Measurements from ENCODE around the gene CCDC88A. TPM values are rescaled to one million over a fixed set of nuclear protein-coding genes. Genes with fewer than 3 reads are reported as not detected.
"Not testable (repeated sequence)": the region's sequence is repeated elsewhere in the genome, so short reads cannot be mapped to it uniquely, and the experiment has no call there.

CCDC88A gene
- total and polyA plus RNA-seq, 2 donors (not counting 3 experiments of a cell fraction or from before 2014, with no cell fraction given), result 21.1 to 77.4 TPM

DNA sequence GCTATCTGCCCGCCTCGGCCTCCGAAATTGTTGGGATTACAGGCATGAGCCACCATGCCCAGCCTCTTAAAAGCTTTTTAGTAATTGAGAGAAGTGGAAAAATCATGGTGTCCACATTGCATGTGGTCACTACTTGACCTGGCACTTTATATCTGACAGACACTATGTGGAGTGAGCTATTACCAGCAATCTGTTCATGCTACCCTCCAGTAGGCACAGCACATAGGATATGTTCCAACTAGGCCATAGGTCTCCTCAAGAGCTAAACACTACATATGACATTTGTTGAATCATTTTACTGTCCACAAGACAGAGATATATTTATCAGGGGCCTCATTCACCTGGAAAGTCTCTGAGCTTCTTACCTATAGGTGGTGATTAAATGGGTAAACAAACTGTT is 30.4 kb upstream of the CCDC88A start:
- H3K36me3 ChIP-seq (ENCODE audit: control insufficient read depth in 2 of 2, extremely low read depth in 1 of 2, insufficient read depth in 2 of 2, low read length in 2 of 2); CTCF ChIA-PET; H3K27me3 ChIP-seq (ENCODE audit: control insufficient read depth in 2 of 2, insufficient read depth in 2 of 2, low read length in 2 of 2); H2AFZ ChIP-seq (ENCODE audit: low read depth, low read length); H3K4me2 ChIP-seq (ENCODE audit: insufficient read depth, low read length); H3K4me1 ChIP-seq (ENCODE audit: control insufficient read depth, extremely low read depth, insufficient read depth, low read length); DNase-seq (ENCODE audit: low read depth, low spot score); dilution Hi-C loops (cut with MboI; ENCODE audit: extremely low pct_ligation_motif_present, low sequenced_read_pairs); H3K9me1 ChIP-seq (replicated peaks; ENCODE audit: control insufficient read depth, extremely low read depth, insufficient read depth, low read length); H3K79me2 ChIP-seq (ENCODE audit: control insufficient read depth, insufficient read depth, low read length); H3K27ac ChIP-seq (ENCODE audit: insufficient read depth, low read depth, low read length); POLR2A ChIA-PET; intact Hi-C loops (cut with micrococcal nuclease); H4K20me1 ChIP-seq (replicated peaks; ENCODE audit: control insufficient read depth, extremely low read depth, insufficient read depth, low read length); H3K9ac ChIP-seq (replicated peaks; ENCODE audit: extremely low read depth, insufficient read depth, low read length); FAIRE-seq; BruUV-seq (replicated peaks); H3K9me3 ChIP-seq (replicated peaks; ENCODE audit: control insufficient read depth, insufficient read depth, low read length); H3K4me3 ChIP-seq (replicated peaks in 1 of 3; ENCODE audit: insufficient read depth in 1 of 3, low read depth in 1 of 3, low read length in 3 of 3): not testable (repeated sequence)

DNA sequence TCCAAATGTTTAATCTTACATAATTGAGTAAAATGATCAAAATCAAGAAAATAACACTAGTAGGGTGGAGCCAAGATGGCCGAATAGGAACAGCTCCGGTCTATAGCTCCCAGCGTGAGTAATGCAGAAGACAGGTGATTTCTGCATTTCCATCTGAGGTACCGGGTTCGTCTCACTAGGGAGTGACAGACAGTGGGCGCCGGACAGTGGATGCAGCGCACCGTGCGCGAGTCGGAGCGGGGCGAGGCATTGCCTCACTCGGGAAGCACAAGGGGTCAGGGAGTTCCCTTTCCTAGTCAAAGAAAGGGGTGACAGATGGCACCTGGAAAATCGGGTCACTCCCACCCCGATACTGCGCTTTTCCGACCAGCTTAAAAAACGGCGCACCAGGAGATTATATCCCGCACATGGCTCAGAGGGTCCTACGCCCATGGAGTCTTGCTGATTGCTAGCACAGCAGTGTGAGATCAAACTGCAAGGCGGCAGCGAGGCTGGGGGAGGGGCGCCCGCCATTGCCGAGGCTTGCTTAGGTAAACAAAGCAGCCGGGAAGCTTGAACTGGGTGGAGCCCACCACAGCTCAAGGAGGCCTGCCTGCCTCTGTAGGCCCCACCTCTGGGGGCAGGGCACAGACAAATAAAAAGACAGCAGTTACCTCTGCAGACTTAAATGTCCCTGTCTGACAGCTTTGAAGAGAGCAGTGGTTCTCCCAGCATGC is 22.5 kb upstream of the CCDC88A start:
- H3K9me3 ChIP-seq (replicated peaks; ENCODE audit: control insufficient read depth, insufficient read depth, low read length); H2AFZ ChIP-seq (ENCODE audit: low read depth, low read length); H4K20me1 ChIP-seq (replicated peaks; ENCODE audit: control insufficient read depth, extremely low read depth, insufficient read depth, low read length); H3K4me3 ChIP-seq (replicated peaks in 1 of 3; ENCODE audit: insufficient read depth in 1 of 3, low read depth in 1 of 3, low read length in 3 of 3); FAIRE-seq; H3K27ac ChIP-seq (ENCODE audit: insufficient read depth, low read depth, low read length); intact Hi-C loops (cut with micrococcal nuclease); H3K9me1 ChIP-seq (replicated peaks; ENCODE audit: control insufficient read depth, extremely low read depth, insufficient read depth, low read length); H3K27me3 ChIP-seq (ENCODE audit: control insufficient read depth in 2 of 2, insufficient read depth in 2 of 2, low read length in 2 of 2); H3K4me1 ChIP-seq (ENCODE audit: control insufficient read depth, extremely low read depth, insufficient read depth, low read length); H3K36me3 ChIP-seq (ENCODE audit: control insufficient read depth in 2 of 2, extremely low read depth in 1 of 2, insufficient read depth in 2 of 2, low read length in 2 of 2); DNase-seq (ENCODE audit: low read depth, low spot score); H3K4me2 ChIP-seq (ENCODE audit: insufficient read depth, low read length); POLR2A ChIA-PET; H3K79me2 ChIP-seq (ENCODE audit: control insufficient read depth, insufficient read depth, low read length); H3K9ac ChIP-seq (replicated peaks; ENCODE audit: extremely low read depth, insufficient read depth, low read length); BruUV-seq (replicated peaks); dilution Hi-C loops (cut with MboI; ENCODE audit: extremely low pct_ligation_motif_present, low sequenced_read_pairs): not testable (repeated sequence)
- CTCF ChIA-PET, result interaction anchor here (2.0 kb wide), 1 partner anchor 11 kb away, joined by 7 read pairs; no protein-coding TSS in a partner anchor

Measured in endothelial cell of umbilical vein (primary cell).